ENCODE results near the gene METTL25.

METTL25 gene

GRCh38 chr12:82358200-82359114 lies at the start of gene METTL25, which contains the start of gene CCDC59:
METTL25 (plus strand) TSS chr12:82358529; CDS start chr12:82358566, 37 bp downstream.
CCDC59 (minus strand) TSS chr12:82358387; CDS start chr12:82358376, 11 bp downstream.
- Histone ChIP-seq H3K9me3 (ENCODE audit: control insufficient read depth in 1 of 2, low read length in 2 of 2) (no peaks in the 10 kb centered on the region), H3K27me3 (ENCODE audit: control insufficient read depth in 1 of 2, insufficient read depth in 2 of 2, low read length in 2 of 2) (no peaks in the 10 kb centered on the region), H3K27ac (ENCODE audit: low read depth, low read length) (peak within 1 kb of the TSS; percentile 94), H3K36me3 (ENCODE audit: control insufficient read depth in 1 of 2, insufficient read depth in 2 of 2, low read length in 2 of 2) (peaks cover 7 to 24% of the 10 kb centered on the region in 2 donors), H3K9ac (ENCODE audit: low read depth in 1 of 2, low read length in 2 of 2) (peak within 1 kb of the TSS; percentile 97 to 99), H3K4me3 (ENCODE audit: low read depth in 1 of 2, low read length in 2 of 2) (peak within 1 kb of the TSS; percentile 98 to 99), H3K4me1 (ENCODE audit: control insufficient read depth in 1 of 2, insufficient read depth in 2 of 2, low read length in 2 of 2) (peaks cover 24 to 31% of the 10 kb centered on the region in 2 donors)

GRCh38 chr12:82314406-82314892 lies 43.9 kb upstream of the METTL25 start:
- Histone ChIP-seq H3K27ac (ENCODE audit: low read depth, low read length) (no peak overlapping the region), H3K4me1 (ENCODE audit: control insufficient read depth in 1 of 2, insufficient read depth in 2 of 2, low read length in 2 of 2) (no peaks in the 10 kb centered on the region), H3K27me3 (ENCODE audit: control insufficient read depth in 1 of 2, insufficient read depth in 2 of 2, low read length in 2 of 2) (no peaks in the 10 kb centered on the region), H3K9me3 (ENCODE audit: control insufficient read depth in 1 of 2, low read length in 2 of 2) (no peaks in the 10 kb centered on the region), H3K4me3 (ENCODE audit: low read depth in 1 of 2, low read length in 2 of 2) (no peak overlapping the region), H3K36me3 (ENCODE audit: control insufficient read depth in 1 of 2, insufficient read depth in 2 of 2, low read length in 2 of 2) (no peaks in the 10 kb centered on the region), H3K9ac (ENCODE audit: low read depth in 1 of 2, low read length in 2 of 2) (no peak overlapping the region)

GRCh38 chr12:82319276-82319675 lies 39.1 kb upstream of the METTL25 start:
- no peaks in the 10 kb centered on the region for H3K9me3 ChIP-seq (ENCODE audit: control insufficient read depth in 1 of 2, low read length in 2 of 2)
- H3K27me3 ChIP-seq (ENCODE audit: control insufficient read depth in 1 of 2, insufficient read depth in 2 of 2, low read length in 2 of 2), result no peaks in the 10 kb centered on the region
- no peak overlapping the region for H3K27ac ChIP-seq (ENCODE audit: low read depth, low read length)
- H3K36me3 ChIP-seq (ENCODE audit: control insufficient read depth in 1 of 2, insufficient read depth in 2 of 2, low read length in 2 of 2), result no peaks in the 10 kb centered on the region
- H3K9ac ChIP-seq (ENCODE audit: low read depth in 1 of 2, low read length in 2 of 2), result no peak overlapping the region
- H3K4me3 ChIP-seq (ENCODE audit: low read depth in 1 of 2, low read length in 2 of 2), result no peak overlapping the region
- H3K4me1 ChIP-seq (ENCODE audit: control insufficient read depth in 1 of 2, insufficient read depth in 2 of 2, low read length in 2 of 2), result no peaks in the 10 kb centered on the region

- Histone ChIP-seq H3K36me3 (ENCODE audit: control insufficient read depth in 1 of 2, insufficient read depth in 2 of 2, low read length in 2 of 2) (no peaks in the 10 kb centered on the region), H3K9ac (ENCODE audit: low read depth in 1 of 2, low read length in 2 of 2) (no peak overlapping the region), H3K27me3 (ENCODE audit: control insufficient read depth in 1 of 2, insufficient read depth in 2 of 2, low read length in 2 of 2) (no peaks in the 10 kb centered on the region), H3K27ac (ENCODE audit: low read depth, low read length) (no peak overlapping the region), H3K9me3 (ENCODE audit: control insufficient read depth in 1 of 2, low read length in 2 of 2) (no peaks in the 10 kb centered on the region), H3K4me3 (ENCODE audit: low read depth in 1 of 2, low read length in 2 of 2) (no peak overlapping the region), H3K4me1 (ENCODE audit: control insufficient read depth in 1 of 2, insufficient read depth in 2 of 2, low read length in 2 of 2) (no peaks in the 10 kb centered on the region)
These were observed 32.6 kb upstream of the METTL25 start for GRCh38 chr12:82325540-82326336.

- Histone ChIP-seq H3K36me3 (ENCODE audit: control insufficient read depth in 1 of 2, insufficient read depth in 2 of 2, low read length in 2 of 2) (no peaks in the 10 kb centered on the region), H3K4me3 (ENCODE audit: low read depth in 1 of 2, low read length in 2 of 2) (no peak overlapping the region), H3K9me3 (ENCODE audit: control insufficient read depth in 1 of 2, low read length in 2 of 2) (no peaks in the 10 kb centered on the region), H3K4me1 (ENCODE audit: control insufficient read depth in 1 of 2, insufficient read depth in 2 of 2, low read length in 2 of 2) (no peaks in the 10 kb centered on the region), H3K27ac (ENCODE audit: low read depth, low read length) (no peak overlapping the region), H3K9ac (ENCODE audit: low read depth in 1 of 2, low read length in 2 of 2) (no peak overlapping the region), H3K27me3 (ENCODE audit: control insufficient read depth in 1 of 2, insufficient read depth in 2 of 2, low read length in 2 of 2) (no peaks in the 10 kb centered on the region)
These were observed 31.3 kb upstream of the METTL25 start for GRCh38 chr12:82326905-82327503.

- Histone ChIP-seq H3K9me3 (ENCODE audit: control insufficient read depth in 1 of 2, low read length in 2 of 2) (no peaks in the 10 kb centered on the region), H3K4me3 (ENCODE audit: low read depth in 1 of 2, low read length in 2 of 2) (no peak overlapping the region), H3K27ac (ENCODE audit: low read depth, low read length) (no peak overlapping the region), H3K27me3 (ENCODE audit: control insufficient read depth in 1 of 2, insufficient read depth in 2 of 2, low read length in 2 of 2) (no peaks in the 10 kb centered on the region), H3K4me1 (ENCODE audit: control insufficient read depth in 1 of 2, insufficient read depth in 2 of 2, low read length in 2 of 2) (no peaks in the 10 kb centered on the region), H3K9ac (ENCODE audit: low read depth in 1 of 2, low read length in 2 of 2) (no peak overlapping the region), H3K36me3 (ENCODE audit: control insufficient read depth in 1 of 2, insufficient read depth in 2 of 2, low read length in 2 of 2) (no peaks in the 10 kb centered on the region)
These were observed 30.5 kb upstream of the METTL25 start for GRCh38 chr12:82327861-82328260.

GRCh38 chr12:82329508-82329907 lies 28.8 kb upstream of the METTL25 start:
- Histone ChIP-seq H3K36me3 (ENCODE audit: control insufficient read depth in 1 of 2, insufficient read depth in 2 of 2, low read length in 2 of 2) (no peaks in the 10 kb centered on the region), H3K9ac (ENCODE audit: low read depth in 1 of 2, low read length in 2 of 2) (no peak overlapping the region)

GRCh38 chr12:82350161-82350560 lies 8.2 kb upstream of the METTL25 start:
- Histone ChIP-seq H3K4me3 (ENCODE audit: low read depth in 1 of 2, low read length in 2 of 2) (no peak overlapping the region), H3K27ac (ENCODE audit: low read depth, low read length) (no peak overlapping the region), H3K9ac (ENCODE audit: low read depth in 1 of 2, low read length in 2 of 2) (no peak overlapping the region), H3K4me1 (ENCODE audit: control insufficient read depth in 1 of 2, insufficient read depth in 2 of 2, low read length in 2 of 2) (no peaks in the 10 kb centered on the region), H3K9me3 (ENCODE audit: control insufficient read depth in 1 of 2, low read length in 2 of 2) (no peaks in the 10 kb centered on the region), H3K27me3 (ENCODE audit: control insufficient read depth in 1 of 2, insufficient read depth in 2 of 2, low read length in 2 of 2) (no peaks in the 10 kb centered on the region), H3K36me3 (ENCODE audit: control insufficient read depth in 1 of 2, insufficient read depth in 2 of 2, low read length in 2 of 2) (peaks cover 21 to 36% of the 10 kb centered on the region in 2 donors)

More at GRCh38 chr12:82329508-82329907, 28.8 kb upstream of the METTL25 start:
- H3K4me3 ChIP-seq (ENCODE audit: low read depth in 1 of 2, low read length in 2 of 2), result no peak overlapping the region
- H3K4me1 ChIP-seq (ENCODE audit: control insufficient read depth in 1 of 2, insufficient read depth in 2 of 2, low read length in 2 of 2), result no peaks in the 10 kb centered on the region
- no peak overlapping the region for H3K27ac ChIP-seq (ENCODE audit: low read depth, low read length)
- H3K9me3 ChIP-seq (ENCODE audit: control insufficient read depth in 1 of 2, low read length in 2 of 2), result no peaks in the 10 kb centered on the region
- no peaks in the 10 kb centered on the region for H3K27me3 ChIP-seq (ENCODE audit: control insufficient read depth in 1 of 2, insufficient read depth in 2 of 2, low read length in 2 of 2)

- Histone ChIP-seq H3K4me3 (ENCODE audit: low read depth in 1 of 2, low read length in 2 of 2) (no peak overlapping the region), H3K36me3 (ENCODE audit: control insufficient read depth in 1 of 2, insufficient read depth in 2 of 2, low read length in 2 of 2) (peaks cover 21 to 47% of the 10 kb centered on the region in 2 donors), H3K27me3 (ENCODE audit: control insufficient read depth in 1 of 2, insufficient read depth in 2 of 2, low read length in 2 of 2) (no peaks in the 10 kb centered on the region), H3K9ac (ENCODE audit: low read depth in 1 of 2, low read length in 2 of 2) (no peak overlapping the region), H3K4me1 (ENCODE audit: control insufficient read depth in 1 of 2, insufficient read depth in 2 of 2, low read length in 2 of 2) (peaks cover 4 to 8% of the 10 kb centered on the region in 2 donors), H3K27ac (ENCODE audit: low read depth, low read length) (no peak overlapping the region), H3K9me3 (ENCODE audit: control insufficient read depth in 1 of 2, low read length in 2 of 2) (no peaks in the 10 kb centered on the region)
These were observed 6.9 kb upstream of the METTL25 start for GRCh38 chr12:82351390-82351789.
